Measurements from ENCODE around the gene LIN7A.

Gene LIN7A

GRCh38 chr12:80818878-80819277 is 118.9 kb downstream of the LIN7A start:
- no peaks in the 10 kb centered on the region for H3K36me3 ChIP-seq (ENCODE audit: control insufficient read depth in 1 of 2, insufficient read depth in 2 of 2, low read length in 2 of 2)
- H3K4me3 ChIP-seq (ENCODE audit: low read depth in 1 of 2, low read length in 2 of 2) = no peak overlapping the region
- H3K9ac ChIP-seq (ENCODE audit: low read depth in 1 of 2, low read length in 2 of 2) = no peak overlapping the region
- H3K9me3 ChIP-seq (ENCODE audit: control insufficient read depth in 1 of 2, low read length in 2 of 2) = no peaks in the 10 kb centered on the region
- H3K27me3 ChIP-seq (ENCODE audit: control insufficient read depth in 1 of 2, insufficient read depth in 2 of 2, low read length in 2 of 2) = no peaks in the 10 kb centered on the region
- no peak overlapping the region for H3K27ac ChIP-seq (ENCODE audit: low read depth, low read length)
- no peaks in the 10 kb centered on the region for H3K4me1 ChIP-seq (ENCODE audit: control insufficient read depth in 1 of 2, insufficient read depth in 2 of 2, low read length in 2 of 2)

DNA sequence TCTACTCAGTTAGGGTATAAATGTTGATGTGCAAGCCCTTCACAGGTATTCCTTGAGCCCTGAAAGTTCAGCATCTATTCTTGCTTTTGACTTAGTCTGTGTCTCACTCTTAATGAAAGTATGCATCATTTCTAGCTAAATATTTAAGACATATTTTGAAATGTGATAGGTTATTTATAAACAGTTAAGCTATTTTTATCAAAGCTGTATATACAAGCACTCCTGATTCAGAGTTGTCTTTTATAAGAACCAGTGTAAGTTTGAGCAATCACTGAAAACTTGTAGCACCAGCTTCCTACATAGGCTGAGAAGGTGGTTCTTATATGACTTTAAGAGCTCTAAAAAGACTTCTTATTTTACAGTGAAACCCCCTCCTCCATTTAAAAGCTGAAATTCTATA is 122.4 kb downstream of the LIN7A start:
- no peak overlapping the region for H3K4me3 ChIP-seq (ENCODE audit: low read depth in 1 of 2, low read length in 2 of 2)
- no peaks in the 10 kb centered on the region for H3K9me3 ChIP-seq (ENCODE audit: control insufficient read depth in 1 of 2, low read length in 2 of 2)
- no peak overlapping the region for H3K27ac ChIP-seq (ENCODE audit: low read depth, low read length)
- no peaks in the 10 kb centered on the region for H3K4me1 ChIP-seq (ENCODE audit: control insufficient read depth in 1 of 2, insufficient read depth in 2 of 2, low read length in 2 of 2)
- no peak overlapping the region for H3K9ac ChIP-seq (ENCODE audit: low read depth in 1 of 2, low read length in 2 of 2)
- no peaks in the 10 kb centered on the region for H3K27me3 ChIP-seq (ENCODE audit: control insufficient read depth in 1 of 2, insufficient read depth in 2 of 2, low read length in 2 of 2)
- H3K36me3 ChIP-seq (ENCODE audit: control insufficient read depth in 1 of 2, insufficient read depth in 2 of 2, low read length in 2 of 2) = no peaks in the 10 kb centered on the region

DNA sequence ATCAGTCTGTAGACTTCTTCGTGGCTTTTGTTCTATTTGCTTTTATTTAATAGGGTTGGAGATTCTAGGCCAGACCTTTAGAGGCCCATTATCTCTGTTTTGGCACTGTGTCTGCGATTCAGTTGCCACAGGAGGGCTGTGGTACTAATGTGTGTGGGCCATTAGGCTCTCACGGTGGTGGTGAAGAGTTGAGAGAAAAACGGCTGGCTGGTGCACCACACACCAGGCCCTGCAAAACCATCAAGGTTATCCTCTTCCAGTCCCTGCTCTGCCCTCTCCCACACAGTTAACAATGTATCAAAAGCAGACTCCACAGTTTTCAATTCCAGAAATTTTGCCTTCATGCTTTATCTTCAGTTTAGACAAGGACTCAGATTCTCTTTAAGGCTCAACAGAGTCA is 123.3 kb downstream of the LIN7A start:
- Histone ChIP-seq H3K36me3 (ENCODE audit: control insufficient read depth in 1 of 2, insufficient read depth in 2 of 2, low read length in 2 of 2) (no peaks in the 10 kb centered on the region), H3K9ac (ENCODE audit: low read depth in 1 of 2, low read length in 2 of 2) (no peak overlapping the region), H3K4me1 (ENCODE audit: control insufficient read depth in 1 of 2, insufficient read depth in 2 of 2, low read length in 2 of 2) (no peaks in the 10 kb centered on the region), H3K27me3 (ENCODE audit: control insufficient read depth in 1 of 2, insufficient read depth in 2 of 2, low read length in 2 of 2) (no peaks in the 10 kb centered on the region), H3K27ac (ENCODE audit: low read depth, low read length) (no peak overlapping the region), H3K4me3 (ENCODE audit: low read depth in 1 of 2, low read length in 2 of 2) (no peak overlapping the region), H3K9me3 (ENCODE audit: control insufficient read depth in 1 of 2, low read length in 2 of 2) (no peaks in the 10 kb centered on the region)

DNA sequence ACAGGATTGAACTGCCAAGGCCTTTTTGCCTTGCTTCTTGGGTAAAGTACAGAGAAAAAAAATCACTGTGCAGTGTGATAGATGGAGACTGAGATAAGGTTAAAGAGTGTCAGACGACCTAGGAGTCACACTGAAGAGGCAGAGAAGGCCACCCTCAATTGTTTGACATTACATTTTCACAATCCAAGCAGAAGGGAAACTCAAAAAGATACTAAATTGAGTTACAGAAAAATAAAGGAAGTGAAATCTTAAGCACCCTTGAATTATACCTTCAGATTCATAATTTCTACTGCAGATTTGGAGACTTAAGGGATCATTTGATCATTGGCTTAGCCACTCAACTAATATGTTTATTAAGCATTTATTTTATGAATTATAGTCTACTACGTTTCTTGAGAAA is 123.9 kb downstream of the LIN7A start:
- Histone ChIP-seq H3K4me1 (ENCODE audit: control insufficient read depth in 1 of 2, insufficient read depth in 2 of 2, low read length in 2 of 2) (no peaks in the 10 kb centered on the region), H3K27me3 (ENCODE audit: control insufficient read depth in 1 of 2, insufficient read depth in 2 of 2, low read length in 2 of 2) (no peaks in the 10 kb centered on the region), H3K9me3 (ENCODE audit: control insufficient read depth in 1 of 2, low read length in 2 of 2) (no peaks in the 10 kb centered on the region)

GRCh38 chr12:80811957-80812708 is 125.6 kb downstream of the LIN7A start:
- Histone ChIP-seq H3K4me3 (ENCODE audit: low read depth in 1 of 2, low read length in 2 of 2) (no peak overlapping the region), H3K27me3 (ENCODE audit: control insufficient read depth in 1 of 2, insufficient read depth in 2 of 2, low read length in 2 of 2) (no peaks in the 10 kb centered on the region), H3K9me3 (ENCODE audit: control insufficient read depth in 1 of 2, low read length in 2 of 2) (no peaks in the 10 kb centered on the region), H3K4me1 (ENCODE audit: control insufficient read depth in 1 of 2, insufficient read depth in 2 of 2, low read length in 2 of 2) (no peaks in the 10 kb centered on the region), H3K36me3 (ENCODE audit: control insufficient read depth in 1 of 2, insufficient read depth in 2 of 2, low read length in 2 of 2) (no peaks in the 10 kb centered on the region), H3K27ac (ENCODE audit: low read depth, low read length) (no peak overlapping the region), H3K9ac (ENCODE audit: low read depth in 1 of 2, low read length in 2 of 2) (no peak overlapping the region)

More for the DNA sequence above, 123.9 kb downstream of the LIN7A start:
- Histone ChIP-seq H3K36me3 (ENCODE audit: control insufficient read depth in 1 of 2, insufficient read depth in 2 of 2, low read length in 2 of 2) (no peaks in the 10 kb centered on the region), H3K9ac (ENCODE audit: low read depth in 1 of 2, low read length in 2 of 2) (no peak overlapping the region), H3K4me3 (ENCODE audit: low read depth in 1 of 2, low read length in 2 of 2) (no peak overlapping the region), H3K27ac (ENCODE audit: low read depth, low read length) (no peak overlapping the region)

- Histone ChIP-seq H3K27me3 (ENCODE audit: control insufficient read depth in 1 of 2, insufficient read depth in 2 of 2, low read length in 2 of 2) (no peaks in the 10 kb centered on the region), H3K4me1 (ENCODE audit: control insufficient read depth in 1 of 2, insufficient read depth in 2 of 2, low read length in 2 of 2) (no peaks in the 10 kb centered on the region), H3K36me3 (ENCODE audit: control insufficient read depth in 1 of 2, insufficient read depth in 2 of 2, low read length in 2 of 2) (no peaks in the 10 kb centered on the region), H3K4me3 (ENCODE audit: low read depth in 1 of 2, low read length in 2 of 2) (no peak overlapping the region), H3K9ac (ENCODE audit: low read depth in 1 of 2, low read length in 2 of 2) (no peak overlapping the region), H3K27ac (ENCODE audit: low read depth, low read length) (no peak overlapping the region), H3K9me3 (ENCODE audit: control insufficient read depth in 1 of 2, low read length in 2 of 2) (no peaks in the 10 kb centered on the region)
Measured at GRCh38 chr12:80810874-80811273, 126.9 kb downstream of the LIN7A start.

GRCh38 chr12:80807640-80808288 is 130.0 kb downstream of the LIN7A start:
- Histone ChIP-seq H3K36me3 (ENCODE audit: control insufficient read depth in 1 of 2, insufficient read depth in 2 of 2, low read length in 2 of 2) (no peaks in the 10 kb centered on the region), H3K4me1 (ENCODE audit: control insufficient read depth in 1 of 2, insufficient read depth in 2 of 2, low read length in 2 of 2) (no peaks in the 10 kb centered on the region), H3K4me3 (ENCODE audit: low read depth in 1 of 2, low read length in 2 of 2) (no peak overlapping the region), H3K27ac (ENCODE audit: low read depth, low read length) (no peak overlapping the region), H3K27me3 (ENCODE audit: control insufficient read depth in 1 of 2, insufficient read depth in 2 of 2, low read length in 2 of 2) (no peaks in the 10 kb centered on the region), H3K9ac (ENCODE audit: low read depth in 1 of 2, low read length in 2 of 2) (no peak overlapping the region), H3K9me3 (ENCODE audit: control insufficient read depth in 1 of 2, low read length in 2 of 2) (no peaks in the 10 kb centered on the region)

DNA sequence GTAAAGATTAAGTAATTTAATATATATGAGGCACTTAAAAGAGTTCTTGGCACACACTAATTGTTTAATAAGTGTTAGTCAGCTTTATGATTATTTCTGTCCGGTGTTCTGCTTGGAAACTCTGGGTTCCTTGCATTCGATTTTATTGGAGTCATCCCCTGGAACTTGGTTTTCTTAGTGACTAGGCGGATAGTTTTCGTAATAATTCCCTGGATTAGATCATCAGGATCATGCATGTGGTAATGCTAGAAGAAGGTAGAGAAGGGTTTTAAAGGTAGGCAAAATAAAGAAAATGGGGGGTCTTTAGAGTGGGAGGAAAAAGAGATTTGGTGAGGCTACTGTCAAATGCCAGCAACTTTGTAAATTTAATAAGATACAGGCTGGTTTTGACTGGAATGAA is 132.6 kb downstream of the LIN7A start:
- no peak overlapping the region for H3K4me3 ChIP-seq (ENCODE audit: low read depth in 1 of 2, low read length in 2 of 2)
- no peaks in the 10 kb centered on the region for H3K36me3 ChIP-seq (ENCODE audit: control insufficient read depth in 1 of 2, insufficient read depth in 2 of 2, low read length in 2 of 2)
- no peaks in the 10 kb centered on the region for H3K4me1 ChIP-seq (ENCODE audit: control insufficient read depth in 1 of 2, insufficient read depth in 2 of 2, low read length in 2 of 2)
- H3K27ac ChIP-seq (ENCODE audit: low read depth, low read length) = no peak overlapping the region
- no peaks in the 10 kb centered on the region for H3K27me3 ChIP-seq (ENCODE audit: control insufficient read depth in 1 of 2, insufficient read depth in 2 of 2, low read length in 2 of 2)
- H3K9me3 ChIP-seq (ENCODE audit: control insufficient read depth in 1 of 2, low read length in 2 of 2) = no peaks in the 10 kb centered on the region
- H3K9ac ChIP-seq (ENCODE audit: low read depth in 1 of 2, low read length in 2 of 2) = no peak overlapping the region

- no peaks in the 10 kb centered on the region for H3K4me1 ChIP-seq (ENCODE audit: control insufficient read depth in 1 of 2, insufficient read depth in 2 of 2, low read length in 2 of 2)
- H3K27ac ChIP-seq (ENCODE audit: low read depth, low read length) = no peak overlapping the region
- H3K9me3 ChIP-seq (ENCODE audit: control insufficient read depth in 1 of 2, low read length in 2 of 2) = no peaks in the 10 kb centered on the region
- H3K36me3 ChIP-seq (ENCODE audit: control insufficient read depth in 1 of 2, insufficient read depth in 2 of 2, low read length in 2 of 2) = no peaks in the 10 kb centered on the region
- no peaks in the 10 kb centered on the region for H3K27me3 ChIP-seq (ENCODE audit: control insufficient read depth in 1 of 2, insufficient read depth in 2 of 2, low read length in 2 of 2)
- H3K9ac ChIP-seq (ENCODE audit: low read depth in 1 of 2, low read length in 2 of 2) = no peak overlapping the region
- H3K4me3 ChIP-seq (ENCODE audit: low read depth in 1 of 2, low read length in 2 of 2) = no peak overlapping the region
Measured at GRCh38 chr12:80802652-80803400, 134.9 kb downstream of the LIN7A start.

- Histone ChIP-seq H3K4me1 (ENCODE audit: control insufficient read depth in 1 of 2, insufficient read depth in 2 of 2, low read length in 2 of 2) (no peaks in the 10 kb centered on the region), H3K9ac (ENCODE audit: low read depth in 1 of 2, low read length in 2 of 2) (no peak overlapping the region), H3K27ac (ENCODE audit: low read depth, low read length) (no peak overlapping the region), H3K4me3 (ENCODE audit: low read depth in 1 of 2, low read length in 2 of 2) (no peak overlapping the region), H3K9me3 (ENCODE audit: control insufficient read depth in 1 of 2, low read length in 2 of 2) (no peaks in the 10 kb centered on the region), H3K27me3 (ENCODE audit: control insufficient read depth in 1 of 2, insufficient read depth in 2 of 2, low read length in 2 of 2) (no peaks in the 10 kb centered on the region), H3K36me3 (ENCODE audit: control insufficient read depth in 1 of 2, insufficient read depth in 2 of 2, low read length in 2 of 2) (no peaks in the 10 kb centered on the region)
Measured at GRCh38 chr12:80798281-80798680, 139.5 kb downstream of the LIN7A start.

Data from duodenal mucosa (tissue), 2 donors.